Gastrocnemius medialis (tissue), 4 donors: ENCODE measurements around the gene SSTR4. TPM values are rescaled to one million over a fixed set of nuclear protein-coding genes. Genes with fewer than 3 reads are reported as not detected.

Experiments used
- ATAC-seq, 2 donors: fragments of 150-250 bp; one replicate each; pipeline ENCODE4 v1.9.1; 2016
- DNase-seq, 2 donors: peaks; one replicate each; pipeline ENCODE4 v3.0.0-alpha.2; 2019
- H3K27ac ChIP-seq, 4 donors: fragments of 200-600 bp; sonication (generic); 1 replicate in 1 of 4; 2 replicates in 3 of 4; pipeline ENCODE4 v1.5.1; 2016 to 2018; ENCODE audit warnings: mild to moderate bottlenecking in 2 of 4, moderate library complexity in 1 of 4
- H3K27me3 ChIP-seq, 3 donors: fragments of 200-600 bp; sonication (generic) in 2 of 3; 1 replicate in 1 of 3; 2 replicates in 2 of 3; pipeline versions ENCODE4 v1.5.1 to v1.6.0; 2016 to 2019; ENCODE audit warnings: mild to moderate bottlenecking in 1 of 3, moderate library complexity in 1 of 3
- H3K36me3 ChIP-seq, 2 donors: fragments of 200-600 bp; sonication (generic) in 1 of 2; one replicate each; pipeline ENCODE4 v1.5.1; 2017 to 2018
- H3K4me1 ChIP-seq, 2 donors: fragments of 200-600 bp; sonication (generic) in 1 of 2; one replicate each; pipeline ENCODE4 v1.5.1; 2016 to 2017; ENCODE audit warnings: mild to moderate bottlenecking in 2 of 2
- H3K4me3 ChIP-seq, 4 donors: fragments of 200-600 bp; sonication (generic) in 3 of 4; 1 replicate in 1 of 4; 2 replicates in 3 of 4; pipeline ENCODE4 v1.5.1; 2016 to 2019; ENCODE audit warnings: mild to moderate bottlenecking in 2 of 4
- H3K9me3 ChIP-seq, 3 donors: fragments of 200-600 bp; sonication (generic) in 2 of 3; 1 replicate in 1 of 3; 2 replicates in 2 of 3; pipeline ENCODE4 v1.5.1; 2016 to 2019
- POLR2A ChIP-seq, 2 donors: fragments of 450-650 bp; IDR thresholded peaks; one replicate each; pipeline ENCODE4 v1.6.1; 2017; ENCODE audit warnings: antibody characterized with exemption in 2 of 2, mild to moderate bottlenecking in 2 of 2, moderate library complexity in 2 of 2
- in situ Hi-C, 4 donors: fragments of 200-750 bp; cut with MboI; loops; one replicate each; pipeline versions ENCODE4 v1.15.0 to v1.8.0; 2017; ENCODE audit warnings: low sequenced_read_pairs in 4 of 4
- intact Hi-C: fragments of 100-400 bp; cut with DNase I; formaldehyde crosslinking; loops from one replicate; pipeline ENCODE4 v1.15.1; 2023; ENCODE audit warnings: low total_unique reads
- total RNA-seq, 4 donors: library from RNA; depleted of rRNA; stranded (reverse); fragments of >200 nt; gene quantifications; one replicate each; pipeline versions ENCODE4 v1.1.0 to v1.2.3, GENCODE V29; 2016
- TF ChIP-seq, protein P1 (sequence below), 5 experiments: fragments of 450-650 bp in 3 of 5; fragments of 200-600 bp in 2 of 5; sonication (generic) in 2 of 5; IDR thresholded peaks in 4 of 5; conservative IDR thresholded peaks in 1 of 5; 1 replicate in 4 of 5; 2 replicates in 1 of 5; pipeline ENCODE4 v1.5.1; 2016 to 2019; ENCODE audit warnings: antibody characterized with exemption in 5 of 5, mild to moderate bottlenecking in 3 of 5, moderate library complexity in 3 of 5

Gene SSTR4
- total RNA-seq, 4 donors from 2014 or later = not detected

DNA sequence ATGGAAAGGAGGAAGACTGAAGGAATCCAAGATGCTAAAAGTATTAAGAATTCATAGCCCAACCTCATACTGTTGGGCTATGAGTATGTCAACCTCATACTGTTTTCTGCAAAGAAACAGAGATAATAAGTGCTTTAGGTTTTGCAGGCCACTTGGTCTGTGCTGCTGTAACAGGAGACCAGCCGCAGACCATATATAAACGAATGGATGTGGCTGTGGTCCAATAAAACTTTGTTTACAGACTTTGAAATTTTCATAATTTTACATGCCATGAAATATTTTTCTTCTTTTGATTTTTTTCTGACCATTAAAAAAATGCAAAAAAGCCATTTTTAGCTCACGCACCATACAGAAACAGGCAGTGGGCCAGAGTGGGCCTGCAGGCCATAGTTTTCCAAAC lies 28.1 kb downstream of the SSTR4 start:
- intact Hi-C loops (no loop called here), in situ Hi-C loops (no loop called here)
- TF ChIP-seq POLR2A (IDR thresholded peaks at IDR 0.05) = no peak
- TF ChIP-seq, protein P1, sequence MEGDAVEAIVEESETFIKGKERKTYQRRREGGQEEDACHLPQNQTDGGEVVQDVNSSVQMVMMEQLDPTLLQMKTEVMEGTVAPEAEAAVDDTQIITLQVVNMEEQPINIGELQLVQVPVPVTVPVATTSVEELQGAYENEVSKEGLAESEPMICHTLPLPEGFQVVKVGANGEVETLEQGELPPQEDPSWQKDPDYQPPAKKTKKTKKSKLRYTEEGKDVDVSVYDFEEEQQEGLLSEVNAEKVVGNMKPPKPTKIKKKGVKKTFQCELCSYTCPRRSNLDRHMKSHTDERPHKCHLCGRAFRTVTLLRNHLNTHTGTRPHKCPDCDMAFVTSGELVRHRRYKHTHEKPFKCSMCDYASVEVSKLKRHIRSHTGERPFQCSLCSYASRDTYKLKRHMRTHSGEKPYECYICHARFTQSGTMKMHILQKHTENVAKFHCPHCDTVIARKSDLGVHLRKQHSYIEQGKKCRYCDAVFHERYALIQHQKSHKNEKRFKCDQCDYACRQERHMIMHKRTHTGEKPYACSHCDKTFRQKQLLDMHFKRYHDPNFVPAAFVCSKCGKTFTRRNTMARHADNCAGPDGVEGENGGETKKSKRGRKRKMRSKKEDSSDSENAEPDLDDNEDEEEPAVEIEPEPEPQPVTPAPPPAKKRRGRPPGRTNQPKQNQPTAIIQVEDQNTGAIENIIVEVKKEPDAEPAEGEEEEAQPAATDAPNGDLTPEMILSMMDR (IDR thresholded peaks at IDR 0.05 in 4 of 5, conservative IDR thresholded peaks at IDR 0.05 in 1 of 5) = no peak
- Histone ChIP-seq H3K4me1 (peaks cover 30 to 34% of the 10 kb centered on the region in 2 donors), H3K9me3 (no peaks in the 10 kb centered on the region), H3K4me3 (no peak overlapping the region), H3K27me3 (no peaks in the 10 kb centered on the region), H3K36me3 (no peaks in the 10 kb centered on the region), H3K27ac (no peak overlapping the region)
- DNase-seq (no peak), ATAC-seq (no peak)

DNA sequence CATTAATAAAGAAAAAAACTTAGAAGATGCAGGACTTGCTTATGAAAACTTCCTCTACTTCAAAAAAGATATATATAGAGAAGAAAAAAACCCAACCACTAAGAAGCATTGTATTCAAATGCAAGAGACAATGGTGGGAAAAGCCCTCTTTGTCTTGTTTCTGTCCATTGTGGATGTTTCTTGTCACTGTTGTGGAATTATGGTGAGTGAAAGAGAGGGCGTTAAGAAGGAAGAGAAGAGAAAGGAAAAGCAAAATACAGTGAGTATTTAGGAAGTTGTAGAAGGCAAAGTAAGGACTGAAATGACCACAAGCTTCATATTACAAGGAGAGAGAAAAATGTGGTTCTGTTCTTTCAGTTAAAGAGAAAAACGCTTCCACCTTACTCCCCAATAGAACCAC lies 28.5 kb downstream of the SSTR4 start:
- H3K4me3 ChIP-seq = no peak overlapping the region
- intact Hi-C loops = no loop called here

DNA sequence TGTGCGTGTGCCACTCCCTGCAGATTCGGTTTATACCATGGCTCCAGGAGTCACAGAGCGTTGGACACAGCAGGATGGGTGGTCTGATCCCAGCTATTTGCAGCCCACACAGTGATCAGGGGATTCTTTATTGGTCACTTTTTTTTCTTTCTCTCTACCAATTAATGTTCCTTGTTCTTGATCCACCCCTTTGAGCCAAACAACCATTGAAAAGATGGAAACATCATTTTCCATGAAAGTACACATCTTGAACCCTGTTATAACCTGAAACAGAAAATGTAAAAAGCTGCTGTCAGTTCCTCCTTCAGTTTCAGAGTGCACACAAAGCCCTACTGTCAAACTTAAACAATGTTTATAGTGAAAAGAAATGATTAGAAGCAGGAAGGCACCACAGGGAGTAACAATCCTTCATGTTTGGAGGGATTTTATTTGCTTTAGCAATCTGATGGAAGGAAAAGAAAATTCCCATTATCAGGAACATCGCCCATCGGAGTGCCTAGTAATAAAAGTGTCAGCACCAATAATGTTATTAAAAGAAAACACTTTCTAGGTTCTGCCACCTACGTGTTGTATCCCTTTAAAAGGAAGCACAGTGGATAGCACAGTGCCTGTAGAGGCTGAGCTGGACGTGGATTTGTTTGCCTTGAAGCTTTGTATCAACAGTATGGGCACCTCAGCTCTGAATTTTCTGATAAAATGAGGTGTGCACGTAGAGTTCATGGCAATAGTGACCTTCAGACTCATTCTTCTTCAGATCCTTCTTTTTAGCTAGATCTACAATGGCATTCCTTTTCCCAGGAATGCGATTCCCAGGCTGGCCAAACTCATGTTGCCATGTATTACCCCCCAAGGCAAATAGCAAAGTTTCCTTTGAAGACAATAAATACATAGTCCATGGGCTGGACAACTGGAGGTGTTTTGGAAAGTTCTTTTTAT lies 30.4 kb downstream of the SSTR4 start:
- Histone ChIP-seq H3K27ac (no peak overlapping the region), H3K4me1 (peaks cover 24 to 25% of the 10 kb centered on the region in 2 donors), H3K27me3 (no peaks in the 10 kb centered on the region), H3K4me3 (no peak overlapping the region), H3K9me3 (no peaks in the 10 kb centered on the region), H3K36me3 (no peaks in the 10 kb centered on the region)
- ATAC-seq = no peak
- TF ChIP-seq, protein P1 (IDR thresholded peaks at IDR 0.05 in 4 of 5, conservative IDR thresholded peaks at IDR 0.05 in 1 of 5) = no peak
- no peak for TF ChIP-seq POLR2A (IDR thresholded peaks at IDR 0.05)
- intact Hi-C loops = no loop called here
- no peak for DNase-seq
- in situ Hi-C loops = no loop called here

More for the DNA sequence above, 28.5 kb downstream of the SSTR4 start:
- no peak overlapping the region for H3K27ac ChIP-seq
- no peaks in the 10 kb centered on the region for H3K36me3 ChIP-seq
- TF ChIP-seq, protein P1 (IDR thresholded peaks at IDR 0.05 in 4 of 5, conservative IDR thresholded peaks at IDR 0.05 in 1 of 5) = no peak
- no peak for TF ChIP-seq POLR2A (IDR thresholded peaks at IDR 0.05)
- no peaks in the 10 kb centered on the region for H3K27me3 ChIP-seq
- no peak for DNase-seq
- in situ Hi-C loops = no loop called here
- H3K9me3 ChIP-seq = no peaks in the 10 kb centered on the region
- H3K4me1 ChIP-seq = peaks cover 30 to 34% of the 10 kb centered on the region in 2 donors
- no peak for ATAC-seq

DNA sequence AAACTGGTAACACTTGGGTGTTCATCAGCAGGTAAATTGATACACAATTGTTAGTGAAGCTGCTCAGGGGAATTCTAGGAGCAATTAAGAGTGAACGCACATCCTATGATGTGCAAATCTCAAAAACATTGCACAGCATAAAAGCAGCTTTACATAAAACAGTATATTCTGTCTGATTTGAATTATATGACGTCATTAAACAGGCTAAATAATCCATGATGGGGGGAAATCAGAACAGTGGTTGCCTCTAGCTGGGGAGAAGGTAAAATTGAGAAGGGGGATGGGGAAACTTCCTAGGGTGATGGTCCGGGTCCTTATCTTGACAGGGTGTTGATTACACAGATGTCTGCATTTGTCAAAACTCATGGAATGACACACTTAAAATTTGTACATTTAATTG lies 31.7 kb downstream of the SSTR4 start:
- no peaks in the 10 kb centered on the region for H3K9me3 ChIP-seq
- no peaks in the 10 kb centered on the region for H3K36me3 ChIP-seq
- no peak overlapping the region for H3K27ac ChIP-seq
- no peaks in the 10 kb centered on the region for H3K27me3 ChIP-seq
- no peak overlapping the region for H3K4me3 ChIP-seq
- DNase-seq (no peak), ATAC-seq (no peak)
- TF ChIP-seq, protein P1 (IDR thresholded peaks at IDR 0.05 in 4 of 5, conservative IDR thresholded peaks at IDR 0.05 in 1 of 5) = no peak
- TF ChIP-seq POLR2A (IDR thresholded peaks at IDR 0.05) = no peak
- intact Hi-C loops (no loop called here), in situ Hi-C loops (no loop called here)
- peaks cover 14% of the 10 kb centered on the region in 2 donors for H3K4me1 ChIP-seq
